Measurements from ENCODE around the gene MYLIP. TPM values are rescaled to one million over a fixed set of nuclear protein-coding genes. Genes with fewer than 3 reads are reported as not detected.

Gene MYLIP
- total RNA-seq = 34.2 and 34.6 TPM in 2 replicates

DNA sequence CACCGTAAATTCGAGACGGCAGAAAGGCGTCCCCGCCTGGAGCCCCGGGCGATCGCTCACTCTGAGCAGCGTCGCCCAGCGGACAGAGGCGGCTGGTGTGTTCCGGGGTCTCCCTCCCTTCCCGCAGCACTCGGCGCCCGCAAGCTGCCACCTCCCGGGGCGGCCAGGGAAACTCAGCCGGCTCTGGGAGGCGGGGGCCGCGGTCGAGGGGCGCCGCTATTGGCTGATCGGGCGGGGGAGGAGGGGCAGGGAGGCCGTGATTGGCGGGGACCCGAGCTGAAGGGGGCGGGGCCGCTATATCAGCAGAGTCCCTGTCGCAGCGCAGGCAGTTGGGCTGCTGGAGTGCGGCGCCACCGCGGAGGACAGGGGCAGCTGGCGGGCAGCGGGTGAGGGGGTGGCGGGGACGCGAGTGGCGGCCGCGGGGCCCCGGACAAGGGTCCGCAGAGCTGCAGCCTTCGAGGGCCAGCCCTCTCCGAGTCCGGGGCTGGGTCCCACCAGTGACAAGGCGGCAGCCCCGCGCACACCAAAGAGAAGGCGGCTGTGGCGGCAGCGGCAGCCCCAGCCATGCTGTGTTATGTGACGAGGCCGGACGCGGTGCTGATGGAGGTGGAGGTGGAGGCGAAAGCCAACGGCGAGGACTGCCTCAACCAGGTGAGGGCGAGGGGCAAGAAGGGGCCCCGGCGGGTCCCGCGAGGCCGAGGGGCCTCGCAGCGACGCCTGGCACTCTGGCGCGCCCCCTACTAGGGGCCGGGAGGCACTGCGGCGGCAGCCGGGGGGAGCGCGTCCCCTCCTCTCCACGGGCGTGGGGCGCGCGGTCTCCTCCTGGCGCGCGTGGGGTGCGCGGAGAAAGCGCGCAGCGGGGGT is at the start of gene MYLIP:
Gene MYLIP (plus strand): TSS at position 328 of the 864 bp plus-strand sequence. CDS start 237 bp downstream, at position 565.

Other genes with a start within 250 kb of the MYLIP start
- gene GMPR, start 109.5 kb downstream of the MYLIP start, total RNA-seq = 14.6 and 19.3 TPM in 2 replicates